ENCODE results near the gene BMP7. TPM values are rescaled to one million over a fixed set of nuclear protein-coding genes. Genes with fewer than 3 reads are reported as not detected.

BMP7 gene
- total and polyA plus RNA-seq, 8 donors = 0.67 to 22.4 (median 16.2) TPM

GRCh38 chr20:57313230-57313629 lies 46.8 kb upstream of the BMP7 start:
- Histone ChIP-seq H3K27ac (no peak overlapping the region), H3K9me3 (no peaks in the 10 kb centered on the region), H3K27me3 (peaks cover 0 to 45% of the 10 kb centered on the region in 2 donors), H3K4me1 (no peaks in the 10 kb centered on the region), H3K36me3 (no peaks in the 10 kb centered on the region), H3K4me3 (no peak overlapping the region)
- TF ChIP-seq CTCF (IDR thresholded peaks at IDR 0.05) = no peak
- DNase-seq (no peak), ATAC-seq (no peak)
- intact Hi-C loops (cut with DNase I) = no loop called here

DNA sequence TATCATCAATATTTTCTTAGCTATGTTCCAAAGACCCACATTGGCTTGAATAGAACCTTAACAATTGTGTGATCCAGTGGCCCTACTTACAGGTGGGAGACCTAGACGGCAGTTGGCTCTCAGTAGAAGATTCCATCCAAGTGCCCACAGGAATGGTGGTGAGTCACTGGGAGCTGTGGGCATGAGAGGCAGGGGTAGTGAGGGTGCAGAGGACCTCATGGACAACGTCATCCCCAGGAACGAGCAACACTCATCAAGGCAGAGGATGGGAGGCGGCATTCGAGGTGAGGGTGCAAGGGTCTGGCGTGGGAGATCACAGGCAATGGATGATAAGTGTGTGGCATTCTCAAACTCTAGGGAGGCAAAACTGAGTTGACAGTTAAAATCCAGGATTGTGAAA lies 45.7 kb upstream of the BMP7 start:
- DNase-seq (no peak), ATAC-seq (no peak)
- H3K4me3 ChIP-seq = no peak overlapping the region
- intact Hi-C loops (cut with DNase I) = no loop called here
- H3K9me3 ChIP-seq = no peaks in the 10 kb centered on the region
- H3K27me3 ChIP-seq = peaks cover 0 to 53% of the 10 kb centered on the region in 2 donors
- H3K36me3 ChIP-seq = no peaks in the 10 kb centered on the region
- TF ChIP-seq CTCF (IDR thresholded peaks at IDR 0.05) = no peak
- no peaks in the 10 kb centered on the region for H3K4me1 ChIP-seq
- no peak overlapping the region for H3K27ac ChIP-seq

- no peak for TF ChIP-seq CTCF (IDR thresholded peaks at IDR 0.05)
- Histone ChIP-seq H3K27ac (no peak overlapping the region), H3K9me3 (no peaks in the 10 kb centered on the region), H3K27me3 (peaks cover 0 to 45% of the 10 kb centered on the region in 2 donors), H3K4me1 (no peaks in the 10 kb centered on the region), H3K36me3 (no peaks in the 10 kb centered on the region), H3K4me3 (no peak overlapping the region)
- ATAC-seq (no peak), DNase-seq (no peak)
- intact Hi-C loops (cut with DNase I) = no loop called here
These were observed 44.5 kb upstream of the BMP7 start for GRCh38 chr20:57310821-57311514.

DNA sequence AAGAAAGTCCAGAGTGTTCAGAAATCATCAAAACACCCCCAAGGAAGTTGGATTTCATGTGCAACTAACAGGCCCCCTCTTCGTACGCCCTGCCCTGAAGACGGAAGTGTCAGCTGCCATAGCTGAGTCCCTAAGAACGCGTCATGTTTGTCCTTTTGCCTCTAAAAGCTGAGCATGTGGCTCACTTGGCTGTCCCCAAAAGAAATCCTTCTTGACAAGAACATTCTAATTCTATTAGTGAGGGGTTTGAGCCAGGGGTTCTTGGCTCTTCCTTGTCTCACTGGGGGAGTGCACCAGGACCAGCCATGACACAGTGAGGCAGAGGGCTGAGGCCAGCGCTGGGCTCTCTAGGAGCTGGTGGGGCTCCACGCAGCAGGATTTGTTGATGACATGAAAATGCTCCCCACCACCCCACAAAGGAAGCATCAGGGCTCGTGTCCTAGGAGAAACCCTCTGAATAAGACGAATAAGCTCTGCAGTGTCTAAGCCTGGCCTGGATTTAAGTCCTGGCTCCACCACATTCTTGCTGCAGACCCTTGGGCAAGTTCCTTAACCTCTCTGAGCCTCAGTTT lies 43.2 kb upstream of the BMP7 start:
- no peaks in the 10 kb centered on the region for H3K36me3 ChIP-seq
- H3K9me3 ChIP-seq = no peaks in the 10 kb centered on the region
- no peak for TF ChIP-seq CTCF (IDR thresholded peaks at IDR 0.05)
- H3K4me1 ChIP-seq = no peaks in the 10 kb centered on the region
- intact Hi-C loops (cut with DNase I) = no loop called here
- H3K4me3 ChIP-seq = no peak overlapping the region
- DNase-seq (no peak), ATAC-seq (no peak)
- no peak overlapping the region for H3K27ac ChIP-seq
- H3K27me3 ChIP-seq = peaks cover 0 to 45% of the 10 kb centered on the region in 2 donors

DNA sequence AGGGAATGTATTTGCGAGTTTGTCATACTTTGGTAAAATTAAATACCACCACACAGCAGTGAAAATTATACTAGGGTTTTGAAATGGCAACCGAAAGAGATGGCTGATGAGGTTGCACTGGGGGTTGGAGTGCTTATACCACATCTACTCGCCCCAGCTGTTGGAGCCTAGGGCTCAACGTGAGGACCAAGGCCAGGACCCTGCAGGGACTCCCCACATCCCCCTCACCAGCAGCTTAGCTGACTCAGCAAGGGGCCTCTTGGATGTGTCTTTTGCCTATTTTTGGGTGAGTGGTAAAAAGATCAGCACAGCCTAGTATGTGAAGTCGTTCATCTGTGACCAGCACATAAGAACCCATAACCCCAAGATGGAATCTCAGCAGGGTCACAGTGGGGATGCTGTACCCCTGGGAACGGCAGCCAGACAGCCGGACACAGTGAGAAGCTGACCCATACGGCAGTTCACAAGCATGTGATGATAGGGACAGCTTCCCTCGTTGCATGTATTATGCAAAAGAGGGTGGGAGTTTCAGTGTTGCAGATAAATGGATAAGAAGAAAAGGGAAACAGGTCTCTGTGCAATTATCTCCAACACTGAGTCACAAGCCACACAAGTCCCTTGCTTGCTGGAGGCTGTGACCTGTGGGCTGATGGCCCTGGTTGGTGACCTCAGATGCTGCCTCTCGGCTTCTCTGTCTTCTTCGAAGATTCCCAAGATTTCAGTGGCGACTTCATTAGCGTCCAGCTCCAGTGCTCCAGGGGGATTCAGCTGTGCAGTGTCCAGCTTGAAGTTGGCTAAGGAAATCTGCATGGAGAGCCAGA lies 42.2 kb upstream of the BMP7 start:
- intact Hi-C loops (cut with DNase I) = no loop called here
- no peak for TF ChIP-seq CTCF (IDR thresholded peaks at IDR 0.05)
- no peak for ATAC-seq

More for the DNA sequence above, 42.2 kb upstream of the BMP7 start:
- no peak overlapping the region for H3K27ac ChIP-seq
- no peak for DNase-seq
- no peaks in the 10 kb centered on the region for H3K9me3 ChIP-seq
- peaks cover 0 to 47% of the 10 kb centered on the region in 2 donors for H3K27me3 ChIP-seq
- no peak overlapping the region for H3K4me3 ChIP-seq
- no peaks in the 10 kb centered on the region for H3K4me1 ChIP-seq
- H3K36me3 ChIP-seq = no peaks in the 10 kb centered on the region

All from left lung (tissue), 10 donors.